Cardiac muscle cell (in vitro differentiated cells and primary cell): ENCODE results near the gene CYB5R3. TPM values are rescaled to one million over a fixed set of nuclear protein-coding genes. Genes with fewer than 3 reads are reported as not detected.

Experiments used
- DNase-seq, 2 donors: peaks; one replicate each; pipeline versions ENCODE4 v3.0.0 to v3.0.0-alpha.2; 2010 to 2017; ENCODE audit warnings: low read depth in 1 of 2, low spot score in 1 of 2
- H3K27ac ChIP-seq: fragments of 200-600 bp; sonication (generic); 2 replicates; pipeline ENCODE4 v1.5.1; 2016
- H3K27me3 ChIP-seq: fragments of 200-600 bp; sonication (generic); 2 replicates; pipeline ENCODE4 v1.6.0; 2016; ENCODE audit warnings: control low read depth
- H3K36me3 ChIP-seq: fragments of 200-600 bp; sonication (generic); 2 replicates; pipeline ENCODE4 v1.5.1; 2016; ENCODE audit warnings: control low read depth
- H3K4me1 ChIP-seq: fragments of 200-600 bp; sonication (generic); 2 replicates; pipeline ENCODE4 v1.8.1; 2017; ENCODE audit warnings: low read depth, mild to moderate bottlenecking, mixed run types
- H3K4me3 ChIP-seq: fragments of 200-600 bp; sonication (generic); 2 replicates; pipeline ENCODE4 v1.5.1; 2016; ENCODE audit warnings: mild to moderate bottlenecking
- H3K9me3 ChIP-seq: fragments of 200-600 bp; sonication (generic); 2 replicates; pipeline ENCODE4 v1.5.1; 2017; ENCODE audit warnings: low read depth, mild to moderate bottlenecking, control low read depth
- CTCF ChIP-seq: IDR thresholded peaks from 2 replicates; pipeline ENCODE4 v1.5.1; 2012; ENCODE audit warnings: low read depth, mild to moderate bottlenecking, low read length
- polyA plus RNA-seq: library from polyadenylated mRNA; unstranded; fragments of >200 nt; fragmentation: Nextera tagmentation; extraction: Ambion mirVana; gene quantifications from 2 replicates; pipeline ENCODE4 v1.2.1, GENCODE V29; 2016
- total RNA-seq: library from RNA; depleted of rRNA; stranded (reverse); fragments of >200 nt; gene quantifications from 2 replicates; pipeline ENCODE4 v1.2.3, GENCODE V29; 2016

Gene CYB5R3
- total and polyA plus RNA-seq, 2 experiments from 2014 or later = 180 to 366 TPM

GRCh38 chr22:42626431-42626830 is 22.8 kb downstream of the CYB5R3 start:
- Histone ChIP-seq H3K27me3 (no peaks in the 10 kb centered on the region), H3K9me3 (no peaks in the 10 kb centered on the region), H3K4me1 (no peaks in the 10 kb centered on the region), H3K27ac (no peak overlapping the region), H3K36me3 (peaks cover 45% of the 10 kb centered on the region), H3K4me3 (no peak overlapping the region)
- DNase-seq = no peak
- no peak for TF ChIP-seq CTCF

- no peaks in the 10 kb centered on the region for H3K4me1 ChIP-seq
- peaks cover 42% of the 10 kb centered on the region for H3K36me3 ChIP-seq
- no peak for DNase-seq
- no peak overlapping the region for H3K4me3 ChIP-seq
- no peaks in the 10 kb centered on the region for H3K9me3 ChIP-seq
- H3K27ac ChIP-seq = no peak overlapping the region
- no peaks in the 10 kb centered on the region for H3K27me3 ChIP-seq
- TF ChIP-seq CTCF = no peak
These were observed 23.8 kb downstream of the CYB5R3 start for GRCh38 chr22:42625416-42625815.

- no peak overlapping the region for H3K4me3 ChIP-seq
- H3K4me1 ChIP-seq = no peaks in the 10 kb centered on the region
- H3K27ac ChIP-seq = no peak overlapping the region
- no peaks in the 10 kb centered on the region for H3K27me3 ChIP-seq
- no peak for DNase-seq
- H3K9me3 ChIP-seq = no peaks in the 10 kb centered on the region
- H3K36me3 ChIP-seq = peaks cover 38% of the 10 kb centered on the region
- no peak for TF ChIP-seq CTCF
These were observed 24.6 kb downstream of the CYB5R3 start for GRCh38 chr22:42624551-42625106.

GRCh38 chr22:42623756-42624441 is 25.3 kb downstream of the CYB5R3 start:
- TF ChIP-seq CTCF = no peak
- H3K27ac ChIP-seq = no peak overlapping the region

GRCh38 chr22:42623301-42623751 is 25.9 kb downstream of the CYB5R3 start:
- Histone ChIP-seq H3K9me3 (no peaks in the 10 kb centered on the region), H3K4me3 (no peak overlapping the region), H3K27me3 (no peaks in the 10 kb centered on the region), H3K36me3 (peaks cover 38% of the 10 kb centered on the region), H3K27ac (no peak overlapping the region), H3K4me1 (no peaks in the 10 kb centered on the region)
- TF ChIP-seq CTCF = no peak
- no peak for DNase-seq

More at GRCh38 chr22:42623756-42624441, 25.3 kb downstream of the CYB5R3 start:
- H3K9me3 ChIP-seq = no peaks in the 10 kb centered on the region
- H3K4me1 ChIP-seq = no peaks in the 10 kb centered on the region
- H3K36me3 ChIP-seq = peaks cover 38% of the 10 kb centered on the region
- DNase-seq = no peak
- no peaks in the 10 kb centered on the region for H3K27me3 ChIP-seq
- H3K4me3 ChIP-seq = no peak overlapping the region
